ENCODE measurements around the gene RARA. TPM values are rescaled to one million over a fixed set of nuclear protein-coding genes. Genes with fewer than 3 reads are reported as not detected.
"Not testable (repeated sequence)": the region's sequence is repeated elsewhere in the genome, so short reads cannot be mapped to it uniquely, and the experiment has no call there.

The RARA gene
- total RNA-seq, 6 experiments from 2014 or later, result 17.7 to 41.9 (median 22.9) TPM

- no peaks in the 10 kb centered on the region for H3K9me3 ChIP-seq
- no peak overlapping the region for H3K4me3 ChIP-seq
- H3K27me3 ChIP-seq, result no peaks in the 10 kb centered on the region
- H3K36me3 ChIP-seq, result no peaks in the 10 kb centered on the region
- 98% methylated on average over 4 of the region's 4 CpGs for WGBS (ENCODE audit: insufficient coverage, low coverage, low lambda C conversion rate, missing lambda C conversion rate)
- intact Hi-C loops (cut with DNase I), result no loop called here
- ATAC-seq, result no peak
- H3K27ac ChIP-seq, result no peak overlapping the region
- TF ChIP-seq, protein P1, sequence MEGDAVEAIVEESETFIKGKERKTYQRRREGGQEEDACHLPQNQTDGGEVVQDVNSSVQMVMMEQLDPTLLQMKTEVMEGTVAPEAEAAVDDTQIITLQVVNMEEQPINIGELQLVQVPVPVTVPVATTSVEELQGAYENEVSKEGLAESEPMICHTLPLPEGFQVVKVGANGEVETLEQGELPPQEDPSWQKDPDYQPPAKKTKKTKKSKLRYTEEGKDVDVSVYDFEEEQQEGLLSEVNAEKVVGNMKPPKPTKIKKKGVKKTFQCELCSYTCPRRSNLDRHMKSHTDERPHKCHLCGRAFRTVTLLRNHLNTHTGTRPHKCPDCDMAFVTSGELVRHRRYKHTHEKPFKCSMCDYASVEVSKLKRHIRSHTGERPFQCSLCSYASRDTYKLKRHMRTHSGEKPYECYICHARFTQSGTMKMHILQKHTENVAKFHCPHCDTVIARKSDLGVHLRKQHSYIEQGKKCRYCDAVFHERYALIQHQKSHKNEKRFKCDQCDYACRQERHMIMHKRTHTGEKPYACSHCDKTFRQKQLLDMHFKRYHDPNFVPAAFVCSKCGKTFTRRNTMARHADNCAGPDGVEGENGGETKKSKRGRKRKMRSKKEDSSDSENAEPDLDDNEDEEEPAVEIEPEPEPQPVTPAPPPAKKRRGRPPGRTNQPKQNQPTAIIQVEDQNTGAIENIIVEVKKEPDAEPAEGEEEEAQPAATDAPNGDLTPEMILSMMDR (IDR thresholded peaks at IDR 0.05), result no peak
- no peak for TF ChIP-seq POLR2A (IDR thresholded peaks at IDR 0.05)
- no peak for DNase-seq
- H3K4me1 ChIP-seq, result no peaks in the 10 kb centered on the region
Observed at GRCh38 chr17:40382251-40382650, 73.3 kb downstream of the RARA start.

GRCh38 chr17:40386555-40386954 is 77.6 kb downstream of the RARA start:
- H3K4me1 ChIP-seq; DNase-seq; H3K27me3 ChIP-seq; H3K27ac ChIP-seq; ATAC-seq; intact Hi-C loops (cut with DNase I); H3K9me3 ChIP-seq; H3K36me3 ChIP-seq; H3K4me3 ChIP-seq: not testable (repeated sequence)
- 95% methylated on average over 2 of the region's 3 CpGs for WGBS (ENCODE audit: insufficient coverage, low coverage, low lambda C conversion rate, missing lambda C conversion rate)

DNA sequence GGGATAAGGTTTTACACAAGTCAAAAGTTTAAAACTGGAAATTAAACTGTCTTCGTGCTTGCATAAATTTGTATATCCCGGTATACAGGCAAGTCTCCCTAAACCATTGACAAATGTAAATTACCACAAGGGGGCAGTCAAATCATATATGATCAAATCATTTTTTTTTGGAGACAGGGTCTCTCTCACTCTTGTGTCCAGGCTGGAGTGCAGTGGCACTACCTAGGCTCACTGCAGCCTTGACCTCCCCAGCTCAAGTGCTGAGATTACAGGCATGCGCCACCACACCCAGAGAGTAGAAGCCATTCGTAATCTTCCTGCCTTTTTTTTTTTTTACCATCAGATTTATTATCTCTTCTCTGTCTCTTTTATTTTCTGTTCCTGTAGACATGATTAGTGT is 90.2 kb downstream of the RARA start:
- TF ChIP-seq, protein P1 (IDR thresholded peaks at IDR 0.05), result peak; percentile 50 to 71 (median 64)
- no peak for TF ChIP-seq POLR2A (IDR thresholded peaks at IDR 0.05)
- Histone ChIP-seq H3K9me3 (no peaks in the 10 kb centered on the region), H3K4me1 (peaks cover 0 to 6% (median 0%) of the 10 kb centered on the region in 4 donors), H3K36me3 (no peaks in the 10 kb centered on the region), H3K27me3 (no peaks in the 10 kb centered on the region), H3K4me3 (no peak overlapping the region), H3K27ac (no peak overlapping the region)
- intact Hi-C loops (cut with DNase I), result no loop called here
- WGBS (ENCODE audit: insufficient coverage, low coverage, low lambda C conversion rate, missing lambda C conversion rate), result 51% methylated on average over 4 of the region's 4 CpGs
- peak; percentile 49 to 72 (median 67) for ATAC-seq
- DNase-seq, result no peak

- no peaks in the 10 kb centered on the region for H3K27me3 ChIP-seq
- TF ChIP-seq POLR2A (IDR thresholded peaks at IDR 0.05), result no peak
- TF ChIP-seq, protein P1 (IDR thresholded peaks at IDR 0.05), result no peak
- intact Hi-C loops (cut with DNase I), result no loop called here
- no peaks in the 10 kb centered on the region for H3K9me3 ChIP-seq
- no peak for DNase-seq
- ATAC-seq, result no peak
- H3K36me3 ChIP-seq, result no peaks in the 10 kb centered on the region
- no peak overlapping the region for H3K4me3 ChIP-seq
- H3K27ac ChIP-seq, result no peak overlapping the region
- WGBS (ENCODE audit: insufficient coverage, low coverage, low lambda C conversion rate, missing lambda C conversion rate), result 89% methylated on average over 1 of the region's 1 CpG
- H3K4me1 ChIP-seq, result peaks cover 0 to 6% (median 0%) of the 10 kb centered on the region in 4 donors
Observed at GRCh38 chr17:40402668-40403067, 93.7 kb downstream of the RARA start.

DNA sequence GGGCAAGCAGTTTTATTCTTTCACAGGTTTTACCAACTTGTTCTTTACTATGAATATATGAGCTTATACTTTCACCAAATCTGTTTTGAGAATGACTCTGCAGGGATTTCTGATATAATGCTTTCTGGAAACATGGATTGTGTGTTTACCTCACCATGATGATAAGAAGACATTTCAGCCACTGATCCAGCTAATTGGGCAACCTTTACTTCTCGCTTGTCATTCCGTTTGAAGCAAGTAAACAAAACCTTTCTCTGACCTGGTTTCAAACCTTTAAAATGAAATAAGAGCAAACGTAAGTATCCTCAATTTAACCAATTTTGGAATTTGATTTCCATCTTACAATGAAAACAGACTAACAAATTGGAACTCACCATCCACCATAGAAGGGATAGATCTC is 95.0 kb downstream of the RARA start:
- 32% methylated on average over 3 of the region's 3 CpGs for WGBS (ENCODE audit: insufficient coverage, low coverage, low lambda C conversion rate, missing lambda C conversion rate)
- intact Hi-C loops (cut with DNase I), result no loop called here
- Histone ChIP-seq H3K27ac (peak overlapping the region in 1 of 3 donors; percentile 29), H3K36me3 (no peaks in the 10 kb centered on the region), H3K9me3 (no peaks in the 10 kb centered on the region), H3K4me1 (peaks cover 0 to 6% (median 0%) of the 10 kb centered on the region in 4 donors), H3K27me3 (no peaks in the 10 kb centered on the region), H3K4me3 (no peak overlapping the region)
- DNase-seq, result no peak
- ATAC-seq, result peak; percentile 58 to 88 (median 77)
- no peak for TF ChIP-seq POLR2A (IDR thresholded peaks at IDR 0.05)
- TF ChIP-seq, protein P1 (IDR thresholded peaks at IDR 0.05), result no peak

Small RNA genes within 50 kb of the gene (small RNA-seq; reads per million reads assigned to genes)
- 0 reads per million in 2 experiments for gene RF00019
- 0 reads per million in 2 experiments for gene RNA5SP441

Other genes starting within 250 kb of the RARA start
- gene THRA, start 246.2 kb upstream of the RARA start, total RNA-seq, result 1 to 10 TPM; 3.7 to 9.4 (median 7.7) TPM
- 10 to 100 TPM in 4 of 6 experiments, 1 to 10 TPM in 2; 6.9 to 29.8 (median 16.0) TPM for gene NR1D1, start 208.6 kb upstream of the RARA start, total RNA-seq
- 10 to 100 TPM; 31.1 to 43.8 (median 36.0) TPM for gene MSL1, start 187.2 kb upstream of the RARA start, total RNA-seq
- gene CASC3, start 168.6 kb upstream of the RARA start, total RNA-seq, result 10 to 100 TPM; 19.6 to 31.5 (median 25.9) TPM
- 10 to 100 TPM in 1 of 6 experiments, 1 to 10 TPM in 5; 1.4 to 16.5 (median 4.4) TPM for gene RAPGEFL1, start 131.7 kb upstream of the RARA start, total RNA-seq
- 10 to 100 TPM in 2 of 6 experiments, 1 to 10 TPM in 4; 7.0 to 12.1 (median 9.0) TPM for gene WIPF2, start 89.9 kb upstream of the RARA start, total RNA-seq
- gene CDC6, start 21.3 kb upstream of the RARA start, total RNA-seq, result 1 to 10 TPM in 5 of 6 experiments, under 1 TPM in 1; 0.42 to 9.1 (median 3.1) TPM
- gene GJD3, start 55.6 kb downstream of the RARA start, total RNA-seq, result under 1 TPM in 5 of 6 experiments, not detected in 1; 0.22 to 0.78 (median 0.37) TPM
- gene TOP2A, start 108.7 kb downstream of the RARA start, total RNA-seq, result 1 to 10 TPM in 4 of 6 experiments, under 1 TPM in 2; 0.22 to 7.3 (median 3.0) TPM
- gene IGFBP4, start 134.3 kb downstream of the RARA start, total RNA-seq, result 100 to 1,000 TPM; 382 to 716 (median 430) TPM
- not detected for gene TNS4, start 192.4 kb downstream of the RARA start, total RNA-seq

Data from right lobe of liver (tissue), 6 donors.